ENCODE data around the gene MS4A6A.

MS4A6A gene

GRCh38 chr11:60128376-60128775 is 54.5 kb downstream of the MS4A6A start:
- no peak for DNase-seq (ENCODE audit: low read depth)

GRCh38 chr11:60127311-60127811 is 55.5 kb downstream of the MS4A6A start:
- DNase-seq (ENCODE audit: low read depth): no peak

GRCh38 chr11:60125956-60126585 is 56.8 kb downstream of the MS4A6A start:
- DNase-seq (ENCODE audit: low read depth): no peak

GRCh38 chr11:60124802-60125432 is 58.0 kb downstream of the MS4A6A start:
- DNase-seq (ENCODE audit: low read depth): no peak
